ENCODE results near the gene CDH13. TPM values are rescaled to one million over a fixed set of nuclear protein-coding genes. Genes with fewer than 3 reads are reported as not detected.

CDH13 gene
- total and polyA plus RNA-seq, 9 of the 15 experiments (the other 6 are each of a cell fraction or from before 2014, with no cell fraction given), result 0.03 TPM; not detected in 8

GRCh38 chr16:82960918-82961317 is 334.1 kb downstream of the CDH13 start:
- Histone ChIP-seq H3K4me2 (ENCODE audit: insufficient read depth, low read length) (no peak overlapping the region), H3K27me3 (ENCODE audit: control insufficient read depth in 2 of 2, insufficient read depth in 2 of 2, low read length in 2 of 2) (no peaks in the 10 kb centered on the region), H3K9me3 (replicated peaks; ENCODE audit: control insufficient read depth, insufficient read depth, low read depth, low read length) (no peaks in the 10 kb centered on the region; the same call in 1 of the 2 replicates), H3K4me1 (replicated peaks in 1 of 2; ENCODE audit: control insufficient read depth in 2 of 2, insufficient read depth in 2 of 2, low read length in 2 of 2) (no peaks in the 10 kb centered on the region), H3K36me3 (ENCODE audit: control insufficient read depth, insufficient read depth, low read length) (no peaks in the 10 kb centered on the region), H3K27ac (ENCODE audit: extremely low read depth, low read depth, low read length) (no peak overlapping the region), H4K20me1 (replicated peaks; ENCODE audit: control insufficient read depth, insufficient read depth, low read length) (no peaks in the 10 kb centered on the region), H3K9me1 (ENCODE audit: control insufficient read depth, insufficient read depth, low read length) (no peaks in the 10 kb centered on the region), H3K4me3 (no peak overlapping the region), H3K79me2 (ENCODE audit: control insufficient read depth, insufficient read depth, low read length) (no peaks in the 10 kb centered on the region), H3K9ac (ENCODE audit: insufficient read depth in 1 of 2, low read depth in 2 of 2, low read length in 2 of 2) (no peak overlapping the region), H2AFZ (ENCODE audit: low read depth, low read length) (no peak overlapping the region)
- ATAC-seq, result no peak
- TF ChIP-seq POLR2A (conservative IDR thresholded peaks at IDR 0.05) (no peak), ETV6 (IDR thresholded peaks at IDR 0.05; ENCODE audit: borderline replicate concordance in 1 of 2, low read depth in 2 of 2, low read length in 1 of 2) (no peak), ETV6 (CRISPR knock-in tag; IDR thresholded peaks at IDR 0.05; ENCODE audit: borderline replicate concordance) (no peak), BRD4 (IDR thresholded peaks at IDR 0.05) (no peak), NCOA2 (IDR thresholded peaks at IDR 0.05; ENCODE audit: partially characterized antibody in 2 of 2) (no peak), ZNF239 (CRISPR knock-in tag; IDR thresholded peaks at IDR 0.05) (no peak), ZBTB12 (CRISPR knock-in tag; IDR thresholded peaks at IDR 0.05) (no peak)
- ChIA-PET POLR2A (no interaction called here), CTCF (ENCODE audit: low intra/inter-chr PET ratio) (no interaction called here)
- intact Hi-C loops (cut with micrococcal nuclease) (no loop called here), in situ Hi-C loops (cut with MboI) (no loop called here)
- 2% methylated on average over 10 of the region's 10 CpGs for WGBS (ENCODE audit: insufficient coverage, low coverage, missing lambda C conversion rate)
- FAIRE-seq, result no peak
- DNase-seq (ENCODE audit: extremely low read depth in 1 of 4, low spot score in 3 of 4), result no peak
- BruUV-seq (replicated peaks), result no TSS peak

Data from K562 (cell line).